H9 (cell line): Measurements from ENCODE around the gene SCP2. TPM values are rescaled to one million over a fixed set of nuclear protein-coding genes. Genes with fewer than 3 reads are reported as not detected.

ENCODE experiments used
- DNase-seq: peaks from one replicate; pipeline ENCODE4 v3.0.0-alpha.2; 2017
- H2AFZ ChIP-seq: one replicate; pipeline ENCODE4 v1.6.1; 2013; ENCODE audit warnings: mild to moderate bottlenecking, low read length, control low read depth, moderate library complexity
- H2AK5ac ChIP-seq: 2 replicates; pipeline ENCODE4 v1.6.1; 2013; ENCODE audit warnings: low read length, control low read depth, mixed read lengths; ENCODE audit not compliant: insufficient read length
- H2BK120ac ChIP-seq: one replicate; pipeline ENCODE4 v1.6.1; 2013; ENCODE audit warnings: low read depth, mild to moderate bottlenecking, low read length, control low read depth, inconsistent platforms; ENCODE audit not compliant: poor library complexity, severe bottlenecking
- H2BK12ac ChIP-seq: 2 replicates; pipeline ENCODE4 v1.6.1; 2013; ENCODE audit warnings: low read length, control low read depth, mixed read lengths, low read depth; ENCODE audit not compliant: insufficient read length
- H2BK15ac ChIP-seq: 2 replicates; pipeline ENCODE4 v1.6.1; 2013; ENCODE audit warnings: low read depth, low read length, control low read depth
- H2BK20ac ChIP-seq: one replicate; pipeline ENCODE4 v1.6.1; 2013; ENCODE audit warnings: low read depth, mild to moderate bottlenecking, low read length, control low read depth, inconsistent platforms; ENCODE audit not compliant: poor library complexity, severe bottlenecking
- H2BK5ac ChIP-seq: 2 replicates; pipeline ENCODE4 v1.6.1; 2013; ENCODE audit warnings: low read length, control low read depth, mixed read lengths; ENCODE audit not compliant: insufficient read length
- H3K14ac ChIP-seq: 2 replicates; pipeline ENCODE4 v1.6.1; 2013; ENCODE audit warnings: low read length, control low read depth; ENCODE audit not compliant: insufficient read depth
- H3K18ac ChIP-seq: 2 replicates; pipeline ENCODE4 v1.6.1; 2013; ENCODE audit warnings: low read depth, mild to moderate bottlenecking, mixed read lengths, low read length, control low read depth; ENCODE audit not compliant: insufficient read length
- H3K23ac ChIP-seq: 2 replicates; pipeline ENCODE4 v1.6.1; 2013; ENCODE audit warnings: low read length, control low read depth, mixed read lengths, low read depth; ENCODE audit not compliant: insufficient read length
- H3K23me2 ChIP-seq: 2 replicates; pipeline ENCODE4 v1.6.1; 2013; ENCODE audit warnings: low read depth, mild to moderate bottlenecking, mixed read lengths, low read length, control low read depth; ENCODE audit not compliant: insufficient read length, poor library complexity, severe bottlenecking
- H3K27ac ChIP-seq: 2 replicates; pipeline ENCODE4 v1.5.1; 2013; ENCODE audit warnings: low read length, control low read depth, mixed read lengths, low read depth; ENCODE audit not compliant: insufficient read length
- H3K27me3 ChIP-seq: 2 replicates; pipeline ENCODE4 v1.6.1; 2013; ENCODE audit warnings: low read length, control low read depth, inconsistent platforms; ENCODE audit not compliant: insufficient read depth
- H3K4ac ChIP-seq: 2 replicates; pipeline ENCODE4 v1.6.1; 2013; ENCODE audit warnings: low read depth, mild to moderate bottlenecking, control low read depth, inconsistent platforms, low read length, moderate library complexity
- H3K4me1 ChIP-seq: 2 replicates; pipeline ENCODE4 v1.6.1; 2013; ENCODE audit warnings: low read length, control low read depth, inconsistent platforms; ENCODE audit not compliant: insufficient read depth
- H3K4me2 ChIP-seq: 2 replicates; pipeline ENCODE4 v1.6.1; 2013; ENCODE audit warnings: low read length, control low read depth, mixed read lengths; ENCODE audit not compliant: insufficient read length, insufficient read depth
- H3K56ac ChIP-seq: 2 replicates; pipeline ENCODE4 v1.6.1; 2013; ENCODE audit warnings: low read depth, mild to moderate bottlenecking, mixed read lengths, low read length, control low read depth; ENCODE audit not compliant: insufficient read length
- H3K79me1 ChIP-seq: 2 replicates; pipeline ENCODE4 v1.6.1; 2013; ENCODE audit warnings: low read depth, mild to moderate bottlenecking, moderate library complexity, low read length, control low read depth, inconsistent platforms; ENCODE audit not compliant: insufficient read depth, poor library complexity, severe bottlenecking
- H3K79me2 ChIP-seq: 2 replicates; pipeline ENCODE4 v1.6.1; 2013; ENCODE audit warnings: low read length, control low read depth, inconsistent platforms; ENCODE audit not compliant: insufficient read depth
- H3K9ac ChIP-seq: 2 replicates; pipeline ENCODE4 v1.6.1; 2013; ENCODE audit warnings: low read length, control low read depth, mixed read lengths; ENCODE audit not compliant: insufficient read length; ENCODE audit errors: extremely low read depth
- H3K9me3 ChIP-seq: one replicate; pipeline ENCODE4 v1.6.1; 2013; ENCODE audit warnings: low read depth, low read length, inconsistent platforms; ENCODE audit not compliant: control insufficient read depth
- H3T11ph ChIP-seq: one replicate; pipeline ENCODE4 v1.6.1; 2013; ENCODE audit warnings: mild to moderate bottlenecking, low read length, control low read depth, inconsistent platforms
- H4K20me1 ChIP-seq: one replicate; pipeline ENCODE4 v1.6.1; 2013; ENCODE audit not compliant: control insufficient read depth, insufficient read length, insufficient read depth
- H4K5ac ChIP-seq: 2 replicates; pipeline ENCODE4 v1.6.1; 2013; ENCODE audit warnings: low read depth, mild to moderate bottlenecking, mixed read lengths, low read length, control low read depth; ENCODE audit not compliant: insufficient read length
- H4K8ac ChIP-seq: replicated peaks from 2 replicates; pipeline ENCODE4 v1.6.1; 2013; ENCODE audit warnings: low read length, control low read depth, mixed read lengths, low read depth; ENCODE audit not compliant: insufficient read length
- H4K91ac ChIP-seq: 2 replicates; pipeline ENCODE4 v1.6.1; 2013; ENCODE audit warnings: low read depth, mild to moderate bottlenecking, moderate library complexity, mixed read lengths, low read length, control low read depth; ENCODE audit not compliant: insufficient read length
- H3K27ac Mint-ChIP-seq, 3 experiments: 2 replicates in 2 of 3; 3 replicates in 1 of 3; pipeline ENCODE4 v1.8.0; 2020 to 2021; ENCODE audit warnings: mixed read lengths in 3 of 3, mild to moderate bottlenecking in 1 of 3, moderate library complexity in 1 of 3
- H3K27me3 Mint-ChIP-seq: 2 replicates; pipeline ENCODE4 v1.8.0; 2021; ENCODE audit warnings: low read depth, mild to moderate bottlenecking, moderate library complexity, mixed read lengths
- H3K36me3 Mint-ChIP-seq, 3 experiments: 2 replicates in 2 of 3; 3 replicates in 1 of 3; pipeline ENCODE4 v1.8.0; 2020 to 2021; ENCODE audit warnings: low read depth in 3 of 3, mixed read lengths in 3 of 3; ENCODE audit not compliant: insufficient read depth in 1 of 3
- H3K4me1 Mint-ChIP-seq, 2 experiments: 2 replicates each; pipeline ENCODE4 v1.8.0; 2020; ENCODE audit warnings: mixed read lengths in 2 of 2
- H3K4me3 Mint-ChIP-seq, 2 experiments: 2 replicates in 1 of 2; 3 replicates in 1 of 2; pipeline ENCODE4 v1.8.0; 2020 to 2021; ENCODE audit warnings: mild to moderate bottlenecking in 2 of 2, mixed read lengths in 2 of 2, moderate library complexity in 1 of 2
- H3K9me3 Mint-ChIP-seq, 2 experiments: 2 replicates in 1 of 2; 3 replicates in 1 of 2; pipeline ENCODE4 v1.8.0; 2020; ENCODE audit warnings: mild to moderate bottlenecking in 2 of 2, mixed read lengths in 2 of 2, moderate library complexity in 1 of 2
- CTCF ChIP-seq: fragments of 200-600 bp; sonication (generic); conservative IDR thresholded peaks from 3 replicates; pipeline ENCODE4 v1.8.0; 2021; ENCODE audit warnings: antibody characterized with exemption, mild to moderate bottlenecking
- total RNA-seq: library from RNA; stranded (reverse); gene quantifications from 2 replicates; pipeline ENCODE4 v1.2.1, GENCODE V29; 2021

Gene SCP2
- total RNA-seq, 1 experiment from 2014 or later, result 48.8 TPM

GRCh38 chr1:53024117-53024516 lies 97.0 kb downstream of the SCP2 start:
- no peak overlapping the region for H3K27ac ChIP-seq
- no peaks in the 10 kb centered on the region for H3K27me3 Mint-ChIP-seq
- no peak overlapping the region for H3K18ac ChIP-seq
- no peak overlapping the region for H3K4me3 Mint-ChIP-seq
- H3K14ac ChIP-seq, result no peak overlapping the region
- no peaks in the 10 kb centered on the region for H3K79me1 ChIP-seq
- no peaks in the 10 kb centered on the region for H3K23me2 ChIP-seq
- H2AK5ac ChIP-seq, result no peak overlapping the region
- no peak overlapping the region for H2BK120ac ChIP-seq
- H3K9me3 ChIP-seq, result no peaks in the 10 kb centered on the region
- no peak overlapping the region for H3K4ac ChIP-seq
- no peak overlapping the region for H3K23ac ChIP-seq
- no peak overlapping the region for H4K5ac ChIP-seq
- no peak overlapping the region for H3K9ac ChIP-seq
- no peak overlapping the region for H2AFZ ChIP-seq
- H3K4me1 Mint-ChIP-seq, result no peaks in the 10 kb centered on the region
- H2BK5ac ChIP-seq, result no peak overlapping the region
- H3K9me3 Mint-ChIP-seq, result no peaks in the 10 kb centered on the region
- no peak for TF ChIP-seq CTCF
- no peak overlapping the region for H3K27ac Mint-ChIP-seq
- H4K8ac ChIP-seq, result no peak overlapping the region
- H3K4me2 ChIP-seq, result no peak overlapping the region
- H3K4me1 ChIP-seq, result no peaks in the 10 kb centered on the region
- no peak overlapping the region for H2BK20ac ChIP-seq
- DNase-seq, result no peak
- peaks cover 0 to under 1% (median 0%) of the 10 kb centered on the region in 3 experiments; a peak in 2 of 7 replicates for H3K36me3 Mint-ChIP-seq
- H4K20me1 ChIP-seq, result no peaks in the 10 kb centered on the region
- no peaks in the 10 kb centered on the region for H3K79me2 ChIP-seq
- H2BK12ac ChIP-seq, result no peak overlapping the region
- H3K56ac ChIP-seq, result no peak overlapping the region
- H3T11ph ChIP-seq, result no peak overlapping the region
- no peak overlapping the region for H2BK15ac ChIP-seq
- H4K91ac ChIP-seq, result no peak overlapping the region
- no peaks in the 10 kb centered on the region for H3K27me3 ChIP-seq
